RPMI7951 (cell line): ENCODE data around the gene RIOK2. TPM values are rescaled to one million over a fixed set of nuclear protein-coding genes. Genes with fewer than 3 reads are reported as not detected.

Experiments
- DNase-seq: peaks from one replicate; pipeline ENCODE4 v3.0.0-alpha.2; 2012; ENCODE audit warnings: low read depth
- total RNA-seq: library from RNA; depleted of rRNA; stranded (reverse); fragments of >200 nt; shearing (Covaris generic); gene quantifications from 2 replicates; pipeline ENCODE4 v1.2.3, GENCODE V29; 2014; rRNA removed

The RIOK2 gene
- total RNA-seq, 1 experiment from 2014 or later: 19.0 TPM

- DNase-seq: no peak
These were observed 57.8 kb downstream of the RIOK2 start for GRCh38 chr5:97125125-97125683.

- no peak for DNase-seq
These were observed 58.7 kb downstream of the RIOK2 start for GRCh38 chr5:97124335-97124734.

GRCh38 chr5:97121848-97122247, 61.2 kb downstream of the RIOK2 start:
- DNase-seq: no peak

- DNase-seq: no peak
These were observed 62.9 kb downstream of the RIOK2 start for GRCh38 chr5:97120195-97120594.

GRCh38 chr5:97119007-97119390, 64.0 kb downstream of the RIOK2 start:
- DNase-seq: no peak

GRCh38 chr5:97118261-97119006, 64.6 kb downstream of the RIOK2 start:
- no peak for DNase-seq

- no peak for DNase-seq
These were observed 67.1 kb downstream of the RIOK2 start for GRCh38 chr5:97115932-97116331.

GRCh38 chr5:97112230-97112629, 70.8 kb downstream of the RIOK2 start:
- no peak for DNase-seq

- DNase-seq: no peak
These were observed 71.4 kb downstream of the RIOK2 start for GRCh38 chr5:97111616-97112015.

- no peak for DNase-seq
These were observed 72.0 kb downstream of the RIOK2 start for GRCh38 chr5:97111004-97111403.

Other genes starting within 250 kb of the RIOK2 start
- 17.3 and 22.3 TPM in 2 replicates for gene LNPEP, start 247.2 kb downstream of the RIOK2 start, total RNA-seq
- not detected in 2 replicates for gene LIX1, start 40.6 kb downstream of the RIOK2 start, total RNA-seq